SKM-1 treated with dmso at 0.1 percent for 144 hours (cell line): ENCODE measurements around the gene SHMT1.
"Not testable (repeated sequence)": the region's sequence is repeated elsewhere in the genome, so short reads cannot be mapped to it uniquely, and the experiment has no call there.

Experiments
- DNase-seq: peaks from one replicate; lab custom pipeline; 2025; ENCODE audit not compliant: unreplicated experiment; lab: John Stamatoyannopoulos, UW

The SHMT1 gene

GRCh38 chr17:18363101-18364049 lies at the start of gene SHMT1:
Gene SHMT1 (minus strand): TSS chr17:18363550. CDS start chr17:18355981, 7,569 bp downstream.
- peak; percentile 90 for DNase-seq

- DNase-seq = not testable (repeated sequence)
Measured at GRCh38 chr17:18412001-18412538, 48.7 kb upstream of the SHMT1 start.

GRCh38 chr17:18411377-18411864 lies 48.1 kb upstream of the SHMT1 start:
- not testable (repeated sequence) for DNase-seq

- not testable (repeated sequence) for DNase-seq
Measured at GRCh38 chr17:18410736-18411135, 47.4 kb upstream of the SHMT1 start.

- DNase-seq = not testable (repeated sequence)
Measured at GRCh38 chr17:18409321-18409720, 46.0 kb upstream of the SHMT1 start.

GRCh38 chr17:18408906-18409305 lies 45.6 kb upstream of the SHMT1 start:
- DNase-seq = not testable (repeated sequence)

- not testable (repeated sequence) for DNase-seq
Measured at GRCh38 chr17:18403604-18404003, 40.3 kb upstream of the SHMT1 start.

GRCh38 chr17:18403166-18403565 lies 39.8 kb upstream of the SHMT1 start:
- DNase-seq = not testable (repeated sequence)

GRCh38 chr17:18401872-18402590 lies 38.7 kb upstream of the SHMT1 start:
- not testable (repeated sequence) for DNase-seq

- DNase-seq = not testable (repeated sequence)
Measured at GRCh38 chr17:18388728-18389127, 25.4 kb upstream of the SHMT1 start.

- not testable (repeated sequence) for DNase-seq
Measured at GRCh38 chr17:18388266-18388665, 24.9 kb upstream of the SHMT1 start.

- not testable (repeated sequence) for DNase-seq
Measured at GRCh38 chr17:18387583-18387982, 24.2 kb upstream of the SHMT1 start.

- not testable (repeated sequence) for DNase-seq
Measured at GRCh38 chr17:18384271-18384670, 20.9 kb upstream of the SHMT1 start.

GRCh38 chr17:18383079-18383481 lies 19.7 kb upstream of the SHMT1 start:
- not testable (repeated sequence) for DNase-seq

GRCh38 chr17:18382441-18383078 lies 19.2 kb upstream of the SHMT1 start:
- no peak for DNase-seq

GRCh38 chr17:18381953-18382245 lies 18.5 kb upstream of the SHMT1 start:
- DNase-seq = no peak

- no peak for DNase-seq
Measured at GRCh38 chr17:18381158-18381952, 18.0 kb upstream of the SHMT1 start.

GRCh38 chr17:18380471-18381157 lies 17.3 kb upstream of the SHMT1 start:
- no peak for DNase-seq

GRCh38 chr17:18379246-18380146 lies 16.1 kb upstream of the SHMT1 start:
- no peak for DNase-seq
